Coronary artery (tissue), 2 donors: ENCODE results near the gene CORO2B.

Source experiments
- DNase-seq: peaks from one replicate; pipeline ENCODE4 v3.0.0-alpha.2; 2017; ENCODE audit warnings: low spot score
- H3K27ac ChIP-seq, 2 donors: fragments of 200-600 bp; sonication (generic); one replicate each; pipeline ENCODE4 v1.5.1; 2016 to 2019
- H3K4me3 ChIP-seq: fragments of 200-600 bp; sonication (generic); 2 replicates; pipeline ENCODE4 v1.5.1; 2016; ENCODE audit warnings: mild to moderate bottlenecking, moderate library complexity
- CTCF ChIP-seq: fragments of 200-600 bp; sonication (generic); IDR thresholded peaks from one replicate; pipeline ENCODE4 v1.5.1; 2019; ENCODE audit warnings: antibody characterized with exemption

The CORO2B gene

GRCh38 chr15:68620721-68621527 is 42.1 kb downstream of the CORO2B start:
- peak overlapping the region; percentile 29 for H3K4me3 ChIP-seq
- TF ChIP-seq CTCF: no peak
- H3K27ac ChIP-seq: peak overlapping the region; percentile 29 to 68

GRCh38 chr15:68621535-68621934 is 42.7 kb downstream of the CORO2B start:
- no peak overlapping the region for H3K4me3 ChIP-seq
- DNase-seq: no peak
- H3K27ac ChIP-seq: peak overlapping the region in 1 of 2 donors; percentile 68
- TF ChIP-seq CTCF: no peak

More at GRCh38 chr15:68620721-68621527, 42.1 kb downstream of the CORO2B start:
- peak; percentile 89 for DNase-seq

GRCh38 chr15:68623301-68623892 is 44.6 kb downstream of the CORO2B start:
- no peak for DNase-seq

GRCh38 chr15:68625853-68626252 is 47.1 kb downstream of the CORO2B start:
- H3K4me3 ChIP-seq: no peak overlapping the region
- no peak for DNase-seq
- TF ChIP-seq CTCF: no peak
- no peak overlapping the region for H3K27ac ChIP-seq

More at GRCh38 chr15:68623301-68623892, 44.6 kb downstream of the CORO2B start:
- no peak for TF ChIP-seq CTCF
- Histone ChIP-seq H3K27ac (no peak overlapping the region), H3K4me3 (no peak overlapping the region)

GRCh38 chr15:68626283-68626682 is 47.5 kb downstream of the CORO2B start:
- no peak for TF ChIP-seq CTCF
- H3K27ac ChIP-seq: no peak overlapping the region
- no peak for DNase-seq
- no peak overlapping the region for H3K4me3 ChIP-seq

GRCh38 chr15:68626739-68627138 is 47.9 kb downstream of the CORO2B start:
- no peak overlapping the region for H3K27ac ChIP-seq
- no peak for DNase-seq
- no peak for TF ChIP-seq CTCF
- H3K4me3 ChIP-seq: no peak overlapping the region

GRCh38 chr15:68627476-68627875 is 48.7 kb downstream of the CORO2B start:
- no peak overlapping the region for H3K27ac ChIP-seq
- no peak overlapping the region for H3K4me3 ChIP-seq
- no peak for TF ChIP-seq CTCF

More at GRCh38 chr15:68627476-68627875, 48.7 kb downstream of the CORO2B start:
- DNase-seq: no peak
